Stimulated activated CD8-positive, alpha-beta memory T cell treated with anti-CD3 and anti-CD28 coated beads, Interleukin-12 subunit alpha, Interleukin-12 subunit beta, amount 100 ng/mL, for 1 hour (primary cell): Measurements from ENCODE around the gene COL4A3.

Experiments
- DNase-seq: peaks from one replicate; pipeline ENCODE4 v3.0.0-alpha.2; 2020; ENCODE audit warnings: low read depth

The COL4A3 gene

DNA sequence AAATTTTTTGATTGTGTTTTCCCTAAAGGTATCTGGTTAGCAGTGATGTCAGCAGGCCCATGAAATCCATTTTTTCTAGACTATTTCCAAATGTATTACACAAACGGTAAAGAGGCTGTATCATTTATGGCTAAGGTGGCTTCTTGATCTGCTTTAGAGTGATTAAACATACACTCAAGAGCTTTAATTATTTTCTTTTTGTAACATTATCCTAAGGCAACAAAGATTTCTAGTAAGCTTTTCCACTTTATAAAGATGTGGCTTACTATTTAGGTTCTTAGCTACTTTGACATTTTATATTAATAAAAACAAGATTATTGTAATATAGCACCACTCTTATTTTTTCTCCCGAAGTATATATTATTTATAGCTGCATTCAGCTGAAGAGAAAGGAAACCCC is 177.1 kb downstream of the COL4A3 start:
- no peak for DNase-seq

GRCh38 chr2:227344231-227344630 is 179.8 kb downstream of the COL4A3 start:
- no peak for DNase-seq

- DNase-seq, result no peak
These were observed 182.7 kb downstream of the COL4A3 start for GRCh38 chr2:227347117-227347516.

- no peak for DNase-seq
These were observed 183.9 kb downstream of the COL4A3 start for GRCh38 chr2:227348324-227348723.

DNA sequence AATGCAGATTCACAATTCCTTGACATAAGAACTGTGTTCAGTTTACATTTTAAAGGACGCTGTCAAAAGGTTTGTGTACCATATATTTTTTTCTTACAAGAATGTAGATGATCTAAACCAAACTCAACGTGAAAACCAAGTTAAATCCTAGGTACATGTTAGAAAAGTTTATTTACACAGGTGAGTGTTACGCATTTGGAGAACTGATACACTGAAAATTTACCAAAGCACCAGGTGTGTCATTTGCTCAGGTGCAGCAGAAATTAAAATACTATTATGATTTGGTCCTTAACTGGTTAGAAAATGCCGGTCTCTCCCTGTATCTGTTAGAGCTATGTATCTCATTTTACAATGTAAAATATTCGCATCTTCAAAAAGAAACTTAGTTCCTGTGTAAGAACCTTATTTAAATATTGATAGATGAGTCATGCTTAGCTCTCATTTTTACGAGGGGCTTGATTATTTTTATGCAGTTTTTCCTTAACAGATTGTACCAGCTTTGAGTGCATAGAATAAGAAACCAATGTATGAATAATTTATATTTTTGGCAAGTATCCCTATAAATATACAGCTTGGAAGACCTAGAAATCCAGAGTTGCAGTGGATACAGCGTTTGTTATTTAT is 185.7 kb downstream of the COL4A3 start:
- DNase-seq, result no peak

- DNase-seq, result no peak
These were observed 187.2 kb downstream of the COL4A3 start for GRCh38 chr2:227351639-227352038.

DNA sequence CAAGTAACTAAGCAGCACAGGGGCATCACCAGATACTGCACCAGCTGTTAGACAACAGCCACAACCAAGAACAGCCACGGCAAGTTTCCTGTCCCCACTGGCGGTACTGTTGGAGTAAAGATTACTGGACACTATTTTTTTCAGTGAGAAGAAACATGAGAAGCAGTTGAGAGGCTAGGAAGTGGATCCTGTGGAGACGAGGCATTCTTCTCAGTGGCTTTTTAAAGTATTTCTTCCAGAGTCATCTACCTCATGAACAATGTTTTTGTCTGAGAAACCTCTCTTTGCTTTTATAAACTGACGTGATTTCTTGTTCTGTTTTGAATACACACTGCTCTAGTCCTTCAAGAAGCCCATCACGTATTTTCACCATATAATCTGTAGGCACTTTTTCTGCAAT is 195.9 kb downstream of the COL4A3 start:
- no peak for DNase-seq

- DNase-seq, result no peak
These were observed 199.3 kb downstream of the COL4A3 start for GRCh38 chr2:227363756-227364155.
